H1 (cell line): Measurements from ENCODE around the gene PHACTR1. TPM values are rescaled to one million over a fixed set of nuclear protein-coding genes. Genes with fewer than 3 reads are reported as not detected.

Source experiments
- CHD7 ChIP-seq: fragments of 300-600 bp; sonication (generic); IDR thresholded peaks from 2 replicates; pipeline ENCODE4 v1.7.1; 2012; ENCODE audit warnings: low read length, moderate library complexity, mild to moderate bottlenecking, inconsistent platforms; ENCODE audit not compliant: insufficient replicate concordance
- polyA plus RNA-seq, 7 experiments: library from polyadenylated mRNA; depleted of rRNA in 3 of 7; stranded (reverse) in 5 of 7; unstranded in 2 of 7; fragments of >200 nt in 5 of 7; fragments of 200-250 nt in 2 of 7; gene quantifications; 1 replicate in 5 of 7; 2 replicates in 1 of 7; 4 replicates in 1 of 7; pipeline versions ENCODE4 v1.2.1 to v1.2.3, GENCODE V29; 2011 to 2013; ENCODE audit warnings: missing spikeins in 2 of 7, mixed read lengths in 2 of 7
- total RNA-seq: library from RNA; stranded (reverse); fragmentation: NEBNext Ultra II Directional; extraction: Animal tissue kit (Norgen Biotek cat#: 25700); gene quantifications from 2 replicates; pipeline ENCODE4 v1.2.1, GENCODE V29; 2021

The PHACTR1 gene
- total and polyA plus RNA-seq, 2 of the 8 experiments (the other 6 are each of a cell fraction or from before 2014, with no cell fraction given): 3.9 to 17.1 TPM

- TF ChIP-seq CHD7: no peak
- TF ChIP-seq, all 59 proteins: peak for 0
These were observed 415.5 kb downstream of the PHACTR1 start (continued) for GRCh38 chr6:13131935-13132661.
